Liver (tissue), 9 donors: ENCODE data around the gene WWC1. TPM values are rescaled to one million over a fixed set of nuclear protein-coding genes. Genes with fewer than 3 reads are reported as not detected.

Source experiments
- DNase-seq: peaks from one replicate; pipeline ENCODE4 v3.0.0-alpha.2; 2017; ENCODE audit warnings: low spot score
- H3K27ac ChIP-seq, 2 donors: one replicate each; pipeline ENCODE4 v1.7.0; 2013; ENCODE audit warnings: inconsistent platforms in 2 of 2, low read length in 2 of 2, control low read depth in 1 of 2, low read depth in 1 of 2, mild to moderate bottlenecking in 1 of 2
- H3K27me3 ChIP-seq, 4 donors: one replicate each; pipeline versions ENCODE4 v1.6.1 to v1.7.0; 2013; ENCODE audit warnings: low read length in 3 of 4, inconsistent platforms in 1 of 4, mild to moderate bottlenecking in 1 of 4, moderate library complexity in 1 of 4; ENCODE audit not compliant: control insufficient read depth in 4 of 4, insufficient read depth in 4 of 4
- H3K36me3 ChIP-seq, 4 donors: one replicate each; pipeline versions ENCODE4 v1.6.1 to v1.7.0; 2013; ENCODE audit warnings: low read length in 3 of 4, mild to moderate bottlenecking in 3 of 4, low read depth in 1 of 4, moderate library complexity in 1 of 4; ENCODE audit not compliant: control insufficient read depth in 4 of 4, insufficient read depth in 3 of 4
- H3K4me1 ChIP-seq, 4 donors: one replicate each; pipeline versions ENCODE4 v1.6.1 to v1.7.0; 2013; ENCODE audit warnings: low read length in 3 of 4, mild to moderate bottlenecking in 3 of 4, moderate library complexity in 1 of 4; ENCODE audit not compliant: control insufficient read depth in 4 of 4, insufficient read depth in 4 of 4
- H3K4me3 ChIP-seq, 3 donors: one replicate each; pipeline versions ENCODE4 v1.6.1 to v1.7.0; 2013; ENCODE audit warnings: low read length in 3 of 3, control low read depth in 1 of 3, low read depth in 1 of 3, mild to moderate bottlenecking in 1 of 3
- H3K9ac ChIP-seq, 2 donors: one replicate each; pipeline ENCODE4 v1.7.0; 2013; ENCODE audit warnings: low read length in 2 of 2, mild to moderate bottlenecking in 2 of 2, moderate library complexity in 2 of 2, control low read depth in 1 of 2, low read depth in 1 of 2
- H3K9me3 ChIP-seq, 4 donors: one replicate each; pipeline versions ENCODE4 v1.6.1 to v1.7.0; 2013; ENCODE audit warnings: low read length in 3 of 4; ENCODE audit not compliant: control insufficient read depth in 4 of 4
- EGR1 ChIP-seq, 2 donors: IDR thresholded peaks; 2 replicates each; pipeline ENCODE4 v1.6.1; 2016 to 2018; ENCODE audit warnings: antibody characterized with exemption in 2 of 2, low read depth in 2 of 2
- FOXA1 ChIP-seq: IDR thresholded peaks from 2 replicates; pipeline ENCODE4 v1.6.1; 2016; ENCODE audit warnings: antibody characterized with exemption
- FOXA2 ChIP-seq: IDR thresholded peaks from 2 replicates; pipeline ENCODE4 v1.6.1; 2016; ENCODE audit warnings: antibody characterized with exemption
- GABPA ChIP-seq, 2 donors: IDR thresholded peaks in 1 of 2; conservative IDR thresholded peaks in 1 of 2; 2 replicates each; pipeline ENCODE4 v1.6.1; 2016; ENCODE audit warnings: antibody characterized with exemption in 2 of 2, mild to moderate bottlenecking in 1 of 2, moderate library complexity in 1 of 2
- HNF4A ChIP-seq, 2 donors: conservative IDR thresholded peaks; 2 replicates each; pipeline ENCODE4 v1.6.1; 2016; ENCODE audit warnings: antibody characterized with exemption in 2 of 2, mild to moderate bottlenecking in 2 of 2
- HNF4G ChIP-seq: IDR thresholded peaks from 2 replicates; pipeline ENCODE4 v1.6.1; 2016; ENCODE audit warnings: antibody characterized with exemption
- JUND ChIP-seq, 2 donors: IDR thresholded peaks; 2 replicates each; pipeline ENCODE4 v1.6.1; 2016; ENCODE audit warnings: antibody characterized with exemption in 2 of 2
- NR2F2 ChIP-seq: IDR thresholded peaks from 2 replicates; pipeline ENCODE4 v1.6.1; 2016; ENCODE audit warnings: antibody characterized with exemption
- RAD21 ChIP-seq, 2 donors: IDR thresholded peaks; 2 replicates each; pipeline ENCODE4 v1.6.1; 2016; ENCODE audit warnings: antibody characterized with exemption in 2 of 2, mild to moderate bottlenecking in 2 of 2
- RXRA ChIP-seq, 2 donors: IDR thresholded peaks; 2 replicates each; pipeline ENCODE4 v1.6.1; 2017 to 2018; ENCODE audit warnings: antibody characterized with exemption in 2 of 2, mild to moderate bottlenecking in 1 of 2
- SP1 ChIP-seq: IDR thresholded peaks from 2 replicates; pipeline ENCODE4 v1.6.1; 2018; ENCODE audit warnings: antibody characterized with exemption, mild to moderate bottlenecking
- TAF1 ChIP-seq: conservative IDR thresholded peaks from 2 replicates; pipeline ENCODE4 v1.6.1; 2016; ENCODE audit warnings: antibody characterized with exemption, mild to moderate bottlenecking
- YY1 ChIP-seq: IDR thresholded peaks from 2 replicates; pipeline ENCODE4 v1.6.1; 2016; ENCODE audit warnings: antibody characterized with exemption, mild to moderate bottlenecking
- WGBS: extraction: QIAGEN DNeasy Blood & Tissue Kit; methylation state at CpG from one replicate; pipeline ENCODE4 v1.1.7; 2013; 5-methylcytosine and 5-hydroxymethylcytosine counted together
- polyA plus RNA-seq, 2 donors: library from polyadenylated mRNA; stranded (reverse) in 1 of 2; unstranded in 1 of 2; fragments of 200-250 nt in 1 of 2; fragments of >200 nt in 1 of 2; fragmentation: Nextera tagmentation in 1 of 2; extraction: Ambion mirVana in 1 of 2; gene quantifications; one replicate each; pipeline versions ENCODE4 v1.2.1 to v1.2.3, GENCODE V29; 2013 to 2015
- total RNA-seq, 2 donors: library from RNA; depleted of rRNA; stranded (reverse); fragments of >200 nt; gene quantifications; one replicate each; pipeline ENCODE4 v1.2.3, GENCODE V29; 2014
- TF ChIP-seq, protein P1 (sequence below): IDR thresholded peaks from 2 replicates; pipeline ENCODE4 v1.6.1; 2016; ENCODE audit warnings: antibody characterized with exemption
- TF ChIP-seq, protein P2 (sequence below): IDR thresholded peaks from 2 replicates; pipeline ENCODE4 v1.6.1; 2016; ENCODE audit warnings: antibody characterized with exemption, mild to moderate bottlenecking
- TF ChIP-seq, protein P3 (sequence below): fragments of 150-350 bp; IDR thresholded peaks from 2 replicates; pipeline ENCODE4 v1.5.1; 2017; ENCODE audit warnings: improper control_type of control experiment, low read depth, low read length; ENCODE audit not compliant: missing input control
- donor health status: healthy.
- donor health status: healthy.
- donor health status: healthy.
- donor health status: healthy.
- donor health status: healthy.

WWC1 gene
- total and polyA plus RNA-seq, 4 donors, result 5.9 to 25.1 (median 14.8) TPM

DNA sequence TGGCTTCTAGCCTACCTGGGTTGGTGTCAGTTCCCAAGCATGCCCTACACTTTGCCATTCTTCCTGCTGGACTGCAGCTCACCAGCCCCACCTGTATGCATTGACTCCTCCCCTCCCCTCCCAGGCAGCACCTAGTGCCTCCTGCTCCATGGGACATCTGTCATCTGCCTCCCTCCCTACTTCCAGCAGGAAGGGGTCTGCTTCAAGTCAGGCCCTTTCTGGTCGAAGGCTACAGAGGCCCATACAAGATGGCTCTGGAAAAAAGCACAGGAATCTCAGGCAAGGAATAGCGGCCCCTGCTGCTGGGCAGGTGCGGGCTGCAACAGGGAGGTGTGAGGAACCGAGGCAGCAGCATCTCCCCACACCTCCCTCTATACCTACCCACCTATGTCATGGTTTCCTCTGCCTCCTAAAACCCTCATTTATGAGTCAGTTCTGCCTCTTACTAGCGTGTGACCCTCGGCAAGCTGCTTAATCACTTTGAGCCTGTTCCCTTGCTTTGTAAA is 19.7 kb downstream of the WWC1 start:
- no peak overlapping the region for H3K9ac ChIP-seq
- H3K27ac ChIP-seq, result peak overlapping the region in 1 of 2 donors; percentile 34
- no peaks in the 10 kb centered on the region for H3K36me3 ChIP-seq
- no peak for DNase-seq
- H3K27me3 ChIP-seq, result no peaks in the 10 kb centered on the region
- H3K4me3 ChIP-seq, result no peak overlapping the region
- no peaks in the 10 kb centered on the region for H3K9me3 ChIP-seq
- TF ChIP-seq GABPA (IDR thresholded peaks at IDR 0.05 in 1 of 2, conservative IDR thresholded peaks at IDR 0.05 in 1 of 2) (no peak), FOXA2 (no peak), NR2F2 (no peak), RAD21 (IDR thresholded peaks at IDR 0.05) (no peak), HNF4G (no peak), SP1 (no peak), HNF4A (conservative IDR thresholded peaks at IDR 0.05) (no peak), TAF1 (no peak), RXRA (IDR thresholded peaks at IDR 0.05) (no peak), EGR1 (IDR thresholded peaks at IDR 0.05; ENCODE audit: low read depth in 2 of 2) (no peak), YY1 (no peak)
- TF ChIP-seq, protein P1, sequence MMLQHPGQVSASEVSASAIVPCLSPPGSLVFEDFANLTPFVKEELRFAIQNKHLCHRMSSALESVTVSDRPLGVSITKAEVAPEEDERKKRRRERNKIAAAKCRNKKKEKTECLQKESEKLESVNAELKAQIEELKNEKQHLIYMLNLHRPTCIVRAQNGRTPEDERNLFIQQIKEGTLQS, result no peak
- TF ChIP-seq, protein P2, sequence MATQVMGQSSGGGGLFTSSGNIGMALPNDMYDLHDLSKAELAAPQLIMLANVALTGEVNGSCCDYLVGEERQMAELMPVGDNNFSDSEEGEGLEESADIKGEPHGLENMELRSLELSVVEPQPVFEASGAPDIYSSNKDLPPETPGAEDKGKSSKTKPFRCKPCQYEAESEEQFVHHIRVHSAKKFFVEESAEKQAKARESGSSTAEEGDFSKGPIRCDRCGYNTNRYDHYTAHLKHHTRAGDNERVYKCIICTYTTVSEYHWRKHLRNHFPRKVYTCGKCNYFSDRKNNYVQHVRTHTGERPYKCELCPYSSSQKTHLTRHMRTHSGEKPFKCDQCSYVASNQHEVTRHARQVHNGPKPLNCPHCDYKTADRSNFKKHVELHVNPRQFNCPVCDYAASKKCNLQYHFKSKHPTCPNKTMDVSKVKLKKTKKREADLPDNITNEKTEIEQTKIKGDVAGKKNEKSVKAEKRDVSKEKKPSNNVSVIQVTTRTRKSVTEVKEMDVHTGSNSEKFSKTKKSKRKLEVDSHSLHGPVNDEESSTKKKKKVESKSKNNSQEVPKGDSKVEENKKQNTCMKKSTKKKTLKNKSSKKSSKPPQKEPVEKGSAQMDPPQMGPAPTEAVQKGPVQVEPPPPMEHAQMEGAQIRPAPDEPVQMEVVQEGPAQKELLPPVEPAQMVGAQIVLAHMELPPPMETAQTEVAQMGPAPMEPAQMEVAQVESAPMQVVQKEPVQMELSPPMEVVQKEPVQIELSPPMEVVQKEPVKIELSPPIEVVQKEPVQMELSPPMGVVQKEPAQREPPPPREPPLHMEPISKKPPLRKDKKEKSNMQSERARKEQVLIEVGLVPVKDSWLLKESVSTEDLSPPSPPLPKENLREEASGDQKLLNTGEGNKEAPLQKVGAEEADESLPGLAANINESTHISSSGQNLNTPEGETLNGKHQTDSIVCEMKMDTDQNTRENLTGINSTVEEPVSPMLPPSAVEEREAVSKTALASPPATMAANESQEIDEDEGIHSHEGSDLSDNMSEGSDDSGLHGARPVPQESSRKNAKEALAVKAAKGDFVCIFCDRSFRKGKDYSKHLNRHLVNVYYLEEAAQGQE, result no peak
- TF ChIP-seq, protein P3, sequence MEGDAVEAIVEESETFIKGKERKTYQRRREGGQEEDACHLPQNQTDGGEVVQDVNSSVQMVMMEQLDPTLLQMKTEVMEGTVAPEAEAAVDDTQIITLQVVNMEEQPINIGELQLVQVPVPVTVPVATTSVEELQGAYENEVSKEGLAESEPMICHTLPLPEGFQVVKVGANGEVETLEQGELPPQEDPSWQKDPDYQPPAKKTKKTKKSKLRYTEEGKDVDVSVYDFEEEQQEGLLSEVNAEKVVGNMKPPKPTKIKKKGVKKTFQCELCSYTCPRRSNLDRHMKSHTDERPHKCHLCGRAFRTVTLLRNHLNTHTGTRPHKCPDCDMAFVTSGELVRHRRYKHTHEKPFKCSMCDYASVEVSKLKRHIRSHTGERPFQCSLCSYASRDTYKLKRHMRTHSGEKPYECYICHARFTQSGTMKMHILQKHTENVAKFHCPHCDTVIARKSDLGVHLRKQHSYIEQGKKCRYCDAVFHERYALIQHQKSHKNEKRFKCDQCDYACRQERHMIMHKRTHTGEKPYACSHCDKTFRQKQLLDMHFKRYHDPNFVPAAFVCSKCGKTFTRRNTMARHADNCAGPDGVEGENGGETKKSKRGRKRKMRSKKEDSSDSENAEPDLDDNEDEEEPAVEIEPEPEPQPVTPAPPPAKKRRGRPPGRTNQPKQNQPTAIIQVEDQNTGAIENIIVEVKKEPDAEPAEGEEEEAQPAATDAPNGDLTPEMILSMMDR, result no peak
- WGBS, result 79% methylated on average over 6 of the region's 6 CpGs
- H3K4me1 ChIP-seq, result peaks cover 21 to 75% (median 66%) of the 10 kb centered on the region in 4 donors

DNA sequence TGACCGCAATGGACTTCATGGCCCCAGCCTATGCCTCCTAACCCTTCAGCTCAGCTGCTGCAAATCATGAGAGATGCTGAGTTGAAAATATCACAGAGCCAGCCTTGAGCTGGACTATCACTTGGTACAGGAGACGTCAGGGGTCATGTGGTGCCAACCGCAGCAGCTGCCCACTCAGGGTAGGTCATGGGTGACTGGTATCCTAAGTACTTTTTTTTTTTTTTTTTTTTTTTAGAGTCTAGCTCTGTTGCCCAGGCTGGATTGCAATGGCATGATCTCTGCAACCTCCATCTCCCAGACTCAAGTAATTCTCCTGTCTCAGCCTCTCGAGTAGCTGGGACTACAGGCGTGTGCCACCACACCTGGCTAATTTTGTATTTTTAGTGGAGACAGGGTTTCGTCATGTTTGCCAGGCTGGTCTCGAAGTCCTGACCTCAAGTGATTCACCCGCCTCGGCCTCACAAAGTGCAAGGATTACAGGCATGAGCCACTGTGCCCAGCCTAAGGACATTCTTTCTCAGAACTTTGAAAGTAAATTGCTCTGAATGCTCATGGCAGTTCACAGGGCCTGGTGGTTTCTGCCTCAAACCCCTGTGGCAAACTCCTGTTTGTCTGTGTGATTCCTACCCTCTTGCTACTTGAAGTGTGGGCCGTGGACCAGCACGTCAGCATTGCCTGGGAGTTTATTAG is 21.3 kb downstream of the WWC1 start:
- peak overlapping the region; percentile 39 to 63 for H3K27ac ChIP-seq
- peaks cover 20 to 80% (median 64%) of the 10 kb centered on the region in 4 donors for H3K4me1 ChIP-seq
- H3K36me3 ChIP-seq, result no peaks in the 10 kb centered on the region
- DNase-seq, result no peak
- H3K27me3 ChIP-seq, result no peaks in the 10 kb centered on the region
- H3K9ac ChIP-seq, result no peak overlapping the region
- H3K4me3 ChIP-seq, result no peak overlapping the region
- no peaks in the 10 kb centered on the region for H3K9me3 ChIP-seq
- WGBS, result 67% methylated on average over 11 of the region's 11 CpGs
- no peak for TF ChIP-seq GABPA (IDR thresholded peaks at IDR 0.05 in 1 of 2, conservative IDR thresholded peaks at IDR 0.05 in 1 of 2)
- no peak for TF ChIP-seq NR2F2
- TF ChIP-seq RAD21 (IDR thresholded peaks at IDR 0.05), result no peak
- TF ChIP-seq, protein P3, result no peak
- TF ChIP-seq JUND (IDR thresholded peaks at IDR 0.05), result no peak
- TF ChIP-seq, protein P2, result no peak
- TF ChIP-seq FOXA1, result no peak
- TF ChIP-seq, protein P1, result no peak
- no peak for TF ChIP-seq HNF4A (conservative IDR thresholded peaks at IDR 0.05)
- TF ChIP-seq TAF1, result no peak
- TF ChIP-seq SP1, result no peak
